ENCODE data around the gene CPPED1.

The CPPED1 gene

GRCh38 chr16:12652924-12653323, 150.8 kb downstream of the CPPED1 start:
- Histone ChIP-seq H3K9me3 (ENCODE audit: severe bottlenecking) (peaks cover 6% of the 10 kb centered on the region), H3K4me1 (ENCODE audit: insufficient read depth, poor library complexity, severe bottlenecking) (no peaks in the 10 kb centered on the region), H3K27me3 (ENCODE audit: insufficient read depth, poor library complexity, severe bottlenecking) (no peaks in the 10 kb centered on the region), H3K27ac (ENCODE audit: poor library complexity, severe bottlenecking) (no peak overlapping the region), H3K36me3 (ENCODE audit: low read depth) (no peaks in the 10 kb centered on the region), H3K4me3 (ENCODE audit: severe bottlenecking) (no peak overlapping the region)
- no peak for DNase-seq (ENCODE audit: low spot score)
- no peak for TF ChIP-seq CTCF (IDR thresholded peaks at IDR 0.05; ENCODE audit: poor library complexity, severe bottlenecking)
- ATAC-seq (ENCODE audit: low read depth) = no peak

GRCh38 chr16:12651765-12652512, 151.7 kb downstream of the CPPED1 start:
- TF ChIP-seq CTCF (IDR thresholded peaks at IDR 0.05; ENCODE audit: poor library complexity, severe bottlenecking) = no peak
- peaks cover 4% of the 10 kb centered on the region for H3K9me3 ChIP-seq (ENCODE audit: severe bottlenecking)
- H3K4me3 ChIP-seq (ENCODE audit: severe bottlenecking) = no peak overlapping the region
- H3K4me1 ChIP-seq (ENCODE audit: insufficient read depth, poor library complexity, severe bottlenecking) = no peaks in the 10 kb centered on the region
- no peak overlapping the region for H3K27ac ChIP-seq (ENCODE audit: poor library complexity, severe bottlenecking)
- no peaks in the 10 kb centered on the region for H3K36me3 ChIP-seq (ENCODE audit: low read depth)
- DNase-seq (ENCODE audit: low spot score) (no peak), ATAC-seq (ENCODE audit: low read depth) (no peak)
- no peaks in the 10 kb centered on the region for H3K27me3 ChIP-seq (ENCODE audit: insufficient read depth, poor library complexity, severe bottlenecking)

- Histone ChIP-seq H3K4me3 (ENCODE audit: severe bottlenecking) (no peak overlapping the region), H3K36me3 (ENCODE audit: low read depth) (no peaks in the 10 kb centered on the region), H3K9me3 (ENCODE audit: severe bottlenecking) (peaks cover 4% of the 10 kb centered on the region), H3K27ac (ENCODE audit: poor library complexity, severe bottlenecking) (no peak overlapping the region), H3K4me1 (ENCODE audit: insufficient read depth, poor library complexity, severe bottlenecking) (no peaks in the 10 kb centered on the region), H3K27me3 (ENCODE audit: insufficient read depth, poor library complexity, severe bottlenecking) (no peaks in the 10 kb centered on the region)
- TF ChIP-seq CTCF (IDR thresholded peaks at IDR 0.05; ENCODE audit: poor library complexity, severe bottlenecking) = no peak
- no peak for ATAC-seq (ENCODE audit: low read depth)
- no peak for DNase-seq (ENCODE audit: low spot score)
Measured at GRCh38 chr16:12649356-12649755, 154.3 kb downstream of the CPPED1 start.

DNA sequence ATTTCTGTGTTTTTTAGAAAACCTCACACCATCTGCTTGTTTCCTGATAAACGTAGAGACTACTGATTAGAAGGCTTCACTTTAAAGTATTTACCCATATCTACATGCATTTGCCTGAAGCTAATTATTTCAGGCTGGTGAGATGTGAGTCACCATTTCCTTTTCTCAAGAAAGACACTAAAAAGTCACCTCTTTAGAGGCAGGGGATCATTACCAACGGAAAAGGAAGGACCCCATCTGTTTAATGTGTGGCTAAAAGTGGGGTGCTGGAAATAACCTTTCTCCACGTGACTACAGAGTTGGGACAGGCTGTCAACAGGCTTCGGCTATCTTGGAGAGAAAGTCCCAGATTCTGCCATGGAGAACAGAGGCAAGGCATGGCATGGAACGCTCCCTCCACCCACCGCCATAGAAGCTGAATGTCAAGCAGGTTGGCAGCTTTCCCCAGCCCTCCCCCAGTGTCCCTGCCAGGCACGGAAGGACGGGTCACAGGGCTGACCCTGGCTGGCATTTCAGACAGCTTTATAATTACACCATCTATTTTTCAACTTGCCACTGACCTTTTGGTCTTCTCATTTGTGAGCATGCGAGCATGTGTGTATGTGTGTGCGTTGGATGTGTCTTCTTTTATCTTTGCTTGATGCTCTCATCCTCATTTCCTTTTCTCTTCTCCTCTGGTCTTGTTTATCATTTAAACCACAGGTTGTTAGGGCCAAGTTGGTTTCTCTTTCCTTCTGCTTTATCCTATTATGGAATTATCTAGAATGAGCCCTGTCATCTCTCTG, 157.0 kb downstream of the CPPED1 start:
- Histone ChIP-seq H3K36me3 (ENCODE audit: low read depth) (no peaks in the 10 kb centered on the region), H3K4me1 (ENCODE audit: insufficient read depth, poor library complexity, severe bottlenecking) (no peaks in the 10 kb centered on the region), H3K4me3 (ENCODE audit: severe bottlenecking) (no peak overlapping the region), H3K27me3 (ENCODE audit: insufficient read depth, poor library complexity, severe bottlenecking) (no peaks in the 10 kb centered on the region), H3K27ac (ENCODE audit: poor library complexity, severe bottlenecking) (no peak overlapping the region), H3K9me3 (ENCODE audit: severe bottlenecking) (peaks cover 4% of the 10 kb centered on the region)
- TF ChIP-seq CTCF (IDR thresholded peaks at IDR 0.05; ENCODE audit: poor library complexity, severe bottlenecking) = no peak
- DNase-seq (ENCODE audit: low spot score) = no peak
- no peak for ATAC-seq (ENCODE audit: low read depth)

DNA sequence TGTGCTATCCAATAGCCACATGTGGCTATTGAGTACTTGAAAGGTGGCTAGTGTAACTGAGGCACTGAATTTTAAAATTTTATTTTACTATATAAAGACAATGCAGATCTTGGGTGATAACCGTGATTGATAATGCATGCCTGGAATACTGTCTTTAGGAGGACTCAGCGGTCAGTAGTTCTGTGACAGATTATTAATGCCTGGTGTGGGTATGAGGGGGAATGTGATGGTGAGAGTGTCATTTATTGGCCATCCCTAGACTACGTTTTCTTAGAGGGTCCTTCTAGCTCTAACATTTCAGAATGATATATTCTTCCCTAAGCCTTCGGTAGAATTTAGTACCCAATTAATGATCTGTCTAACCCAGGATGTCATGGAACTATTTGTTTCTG, 157.6 kb downstream of the CPPED1 start:
- Histone ChIP-seq H3K27me3 (ENCODE audit: insufficient read depth, poor library complexity, severe bottlenecking) (no peaks in the 10 kb centered on the region), H3K36me3 (ENCODE audit: low read depth) (no peaks in the 10 kb centered on the region), H3K9me3 (ENCODE audit: severe bottlenecking) (peaks cover 4% of the 10 kb centered on the region), H3K4me1 (ENCODE audit: insufficient read depth, poor library complexity, severe bottlenecking) (no peaks in the 10 kb centered on the region), H3K4me3 (ENCODE audit: severe bottlenecking) (no peak overlapping the region), H3K27ac (ENCODE audit: poor library complexity, severe bottlenecking) (no peak overlapping the region)
- no peak for ATAC-seq (ENCODE audit: low read depth)
- DNase-seq (ENCODE audit: low spot score) = no peak
- no peak for TF ChIP-seq CTCF (IDR thresholded peaks at IDR 0.05; ENCODE audit: poor library complexity, severe bottlenecking)

Data from RWPE2 (cell line).